Lung (tissue), 12 donors: ENCODE results near the gene PPP6R3. TPM values are rescaled to one million over a fixed set of nuclear protein-coding genes. Genes with fewer than 3 reads are reported as not detected.
A peak's percentile ranks its signal among the peaks of the same experiment; 100 is the strongest.

ENCODE experiments used
- ATAC-seq: fragments of 200-7000 bp; cut with Tn5 transposase; one replicate; pipeline ENCODE4 v1.9.1; 2020; ENCODE audit warnings: moderate number of reproducible peaks; ENCODE audit not compliant: insufficient read depth, low FRiP score
- DNase-seq, 3 donors: peaks; one replicate each; pipeline ENCODE4 v3.0.0-alpha.2; 2013 to 2017
- H3K27ac ChIP-seq, 2 donors: one replicate each; pipeline ENCODE4 v1.5.1; 2013; ENCODE audit warnings: mild to moderate bottlenecking in 2 of 2, moderate library complexity in 2 of 2, control low read depth in 1 of 2, inconsistent platforms in 1 of 2, low read depth in 1 of 2, low read length in 1 of 2
- H3K27me3 ChIP-seq, 3 donors: one replicate each; pipeline ENCODE4 v1.5.1; 2013; ENCODE audit warnings: low read length in 2 of 3; ENCODE audit not compliant: control insufficient read depth in 3 of 3, insufficient read depth in 3 of 3
- H3K36me3 ChIP-seq, 4 donors: one replicate each; pipeline ENCODE4 v1.5.1; 2013; ENCODE audit warnings: low read length in 4 of 4, mild to moderate bottlenecking in 1 of 4, moderate library complexity in 1 of 4; ENCODE audit not compliant: control insufficient read depth in 4 of 4, insufficient read depth in 4 of 4
- H3K4me1 ChIP-seq, 5 donors: one replicate each; pipeline ENCODE4 v1.5.1; 2013; ENCODE audit warnings: low read length in 5 of 5, mild to moderate bottlenecking in 2 of 5, moderate library complexity in 1 of 5; ENCODE audit not compliant: control insufficient read depth in 5 of 5, insufficient read depth in 5 of 5
- H3K4me3 ChIP-seq: one replicate; pipeline ENCODE4 v1.5.1; 2013; ENCODE audit warnings: mild to moderate bottlenecking, control low read depth, moderate library complexity
- H3K9ac ChIP-seq, 2 donors: one replicate each; pipeline ENCODE4 v1.5.1; 2013; ENCODE audit warnings: low read length in 2 of 2, control low read depth in 1 of 2; ENCODE audit not compliant: insufficient read depth in 1 of 2
- H3K9me3 ChIP-seq, 4 donors: one replicate each; pipeline ENCODE4 v1.5.1; 2013; ENCODE audit warnings: low read length in 3 of 4, mild to moderate bottlenecking in 1 of 4, moderate library complexity in 1 of 4; ENCODE audit not compliant: control insufficient read depth in 4 of 4, insufficient read depth in 3 of 4
- CTCF ChIP-seq: IDR thresholded peaks from 2 replicates; pipeline ENCODE4 v1.5.1; 2012; ENCODE audit warnings: mild to moderate bottlenecking; ENCODE audit errors: control extremely low read depth, extremely low read depth
- WGBS, 2 donors: extraction: QIAGEN DNeasy Blood & Tissue Kit; methylation state at CpG; one replicate each; pipeline ENCODE4 v1.1.7; 2013; 5-methylcytosine and 5-hydroxymethylcytosine counted together
- polyA plus RNA-seq, 2 donors: library from polyadenylated mRNA; stranded (reverse); fragments of 200-250 nt; gene quantifications; one replicate each; pipeline ENCODE4 v1.2.1, GENCODE V29; 2013
- total RNA-seq, 2 donors: library from RNA; depleted of rRNA in 1 of 2; stranded (reverse); fragments of >200 nt in 1 of 2; gene quantifications; one replicate each; pipeline ENCODE4 v1.2.1, GENCODE V29; 2014 to 2021
- donor health status: control.
- donor health status: control.
- donor health status: Bipolar disorder and iron deficiency.
- donor health status: healthy.
- donor health status: DM: yes; HTN: yes; CAD: no.

The PPP6R3 gene
- total and polyA plus RNA-seq, 4 donors: 28.5 to 217 (median 60.7) TPM

- peak; percentile 38 to 72 (median 64) for DNase-seq
- Histone ChIP-seq H3K36me3 (peaks cover 0 to 2% (median 0%) of the 10 kb centered on the region in 4 donors), H3K4me1 (peaks cover 3 to 61% (median 20%) of the 10 kb centered on the region in 5 donors), H3K4me3 (no peak overlapping the region), H3K27ac (peak overlapping the region in 1 of 2 donors; percentile 35), H3K9ac (peak overlapping the region in 1 of 2 donors; percentile 4), H3K27me3 (no peaks in the 10 kb centered on the region), H3K9me3 (no peaks in the 10 kb centered on the region)
- 18 to 20% methylated on average over 9 of the region's 9 CpGs for WGBS, 2 donors
- TF ChIP-seq CTCF: no peak
- ATAC-seq: no peak
Measured at GRCh38 chr11:68503251-68503687, 42.7 kb downstream of the PPP6R3 start.

- no peak for DNase-seq
- no peaks in the 10 kb centered on the region for H3K27me3 ChIP-seq
- peak; percentile 51 for ATAC-seq
- H3K9me3 ChIP-seq: no peaks in the 10 kb centered on the region
- no peak overlapping the region for H3K4me3 ChIP-seq
- peaks cover 0 to 2% (median 0%) of the 10 kb centered on the region in 4 donors for H3K36me3 ChIP-seq
- peaks cover under 1 to 61% (median 20%) of the 10 kb centered on the region in 5 donors for H3K4me1 ChIP-seq
- 49 to 76% methylated on average over 3 of the region's 3 CpGs for WGBS, 2 donors
- no peak overlapping the region for H3K9ac ChIP-seq
- H3K27ac ChIP-seq: no peak overlapping the region
- TF ChIP-seq CTCF: no peak
Measured at GRCh38 chr11:68503792-68504191, 43.2 kb downstream of the PPP6R3 start.

GRCh38 chr11:68504432-68505066 lies 44.0 kb downstream of the PPP6R3 start:
- ATAC-seq (no peak), DNase-seq (no peak)
- Histone ChIP-seq H3K36me3 (peaks cover 0 to 2% (median 0%) of the 10 kb centered on the region in 4 donors), H3K9me3 (no peaks in the 10 kb centered on the region), H3K9ac (no peak overlapping the region), H3K4me3 (no peak overlapping the region), H3K27ac (peak overlapping the region in 1 of 2 donors; percentile 45), H3K27me3 (no peaks in the 10 kb centered on the region), H3K4me1 (peaks cover 0 to 60% (median 20%) of the 10 kb centered on the region in 5 donors)
- no peak for TF ChIP-seq CTCF
- WGBS, 2 donors: 72 to 83% methylated on average over 6 of the region's 6 CpGs
